HG03066 (cell line): Measurements from ENCODE around the gene CAMK2G.
"Not testable (repeated sequence)": the region's sequence is repeated elsewhere in the genome, so short reads cannot be mapped to it uniquely, and the experiment has no call there.

Experiments used
- ATAC-seq: cut with Tn5 transposase; IDR thresholded peaks from one replicate; pipeline ENCODE4 v1.9.1; 2021; ENCODE audit warnings: low read depth; ENCODE audit not compliant: unreplicated experiment

CAMK2G gene

GRCh38 chr10:73798927-73799560 lies 75.3 kb downstream of the CAMK2G start:
- ATAC-seq = no peak

GRCh38 chr10:73798087-73798486 lies 76.3 kb downstream of the CAMK2G start:
- no peak for ATAC-seq

GRCh38 chr10:73797324-73798025 lies 76.9 kb downstream of the CAMK2G start:
- ATAC-seq = no peak

- ATAC-seq = no peak
Measured at GRCh38 chr10:73796766-73797165, 77.6 kb downstream of the CAMK2G start.

- ATAC-seq = not testable (repeated sequence)
Measured at GRCh38 chr10:73796035-73796434, 78.3 kb downstream of the CAMK2G start.

GRCh38 chr10:73795491-73795890 lies 78.9 kb downstream of the CAMK2G start:
- ATAC-seq = not testable (repeated sequence)

GRCh38 chr10:73793456-73793855 lies 80.9 kb downstream of the CAMK2G start:
- no peak for ATAC-seq

GRCh38 chr10:73791871-73792400 lies 82.4 kb downstream of the CAMK2G start:
- no peak for ATAC-seq

- ATAC-seq = no peak
Measured at GRCh38 chr10:73790886-73791625, 83.3 kb downstream of the CAMK2G start.

GRCh38 chr10:73789659-73790055 lies 84.7 kb downstream of the CAMK2G start:
- no peak for ATAC-seq

- no peak for ATAC-seq
Measured at GRCh38 chr10:73788864-73789658, 85.3 kb downstream of the CAMK2G start.

- ATAC-seq = not testable (repeated sequence)
Measured at GRCh38 chr10:73787031-73787800, 87.1 kb downstream of the CAMK2G start.

GRCh38 chr10:73786512-73786885 lies 87.9 kb downstream of the CAMK2G start:
- no peak for ATAC-seq

GRCh38 chr10:73785721-73786511 lies 88.4 kb downstream of the CAMK2G start:
- ATAC-seq = peak; percentile 16

GRCh38 chr10:73785211-73785720 lies 89.1 kb downstream of the CAMK2G start, which contains the start of gene ZSWIM8:
Gene ZSWIM8, plus strand, starts transcription at chr10:73785606. Its CDS starts 273 bp downstream, at chr10:73785879.
- ATAC-seq = peak; percentile 70

- ATAC-seq = no peak
Measured at GRCh38 chr10:73782749-73783085, 91.6 kb downstream of the CAMK2G start.

GRCh38 chr10:73781879-73782748 lies 92.2 kb downstream of the CAMK2G start, which contains the start of gene CHCHD1:
Gene CHCHD1, plus strand, starts transcription at chr10:73782048. Its CDS starts 28 bp downstream, at chr10:73782076.
- peak; percentile 43 for ATAC-seq

GRCh38 chr10:73781548-73781878 lies 92.8 kb downstream of the CAMK2G start:
- ATAC-seq = no peak
